ENCODE data around the gene CENPE. TPM values are rescaled to one million over a fixed set of nuclear protein-coding genes. Genes with fewer than 3 reads are reported as not detected.
A peak's percentile ranks its signal among the peaks of the same experiment; 100 is the strongest.

The CENPE gene
- total and polyA plus RNA-seq, 8 donors, result 0.04 to 2.7 (median 0.39) TPM

GRCh38 chr4:103099691-103100392 is 98.3 kb downstream of the CENPE start, which contains the start of gene BDH2:
BDH2 (minus strand) TSS chr4:103099834; CDS start chr4:103096254, 3,580 bp downstream.
- intact Hi-C loops (cut with DNase I), result loop anchor here in 2 of 3 donors (10.0 kb wide), 2 partner anchors 645 to 655 kb away; no protein-coding TSS in a partner anchor
- Histone ChIP-seq H3K4me3 (peak within 1 kb of the TSS; percentile 4 to 44 (median 32)), H3K9me3 (no peaks in the 10 kb centered on the region), H3K27ac (peak within 1 kb of the TSS in 3 of 4 donors; percentile 11 to 62 (median 51)), H3K36me3 (no peaks in the 10 kb centered on the region), H3K4me1 (peaks cover 5 to 19% (median 7%) of the 10 kb centered on the region in 3 donors), H3K27me3 (no peaks in the 10 kb centered on the region)
- FAIRE-seq (peak; percentile 98), DNase-seq (peak in 3 of 6 donors; percentile 56 to 70 (median 57)), ATAC-seq (peak; percentile 96 to 99 (median 98))
- WGBS, 2 donors, result 9 to 10% methylated on average over 11 of the region's 11 CpGs
- TF ChIP-seq, protein P1, sequence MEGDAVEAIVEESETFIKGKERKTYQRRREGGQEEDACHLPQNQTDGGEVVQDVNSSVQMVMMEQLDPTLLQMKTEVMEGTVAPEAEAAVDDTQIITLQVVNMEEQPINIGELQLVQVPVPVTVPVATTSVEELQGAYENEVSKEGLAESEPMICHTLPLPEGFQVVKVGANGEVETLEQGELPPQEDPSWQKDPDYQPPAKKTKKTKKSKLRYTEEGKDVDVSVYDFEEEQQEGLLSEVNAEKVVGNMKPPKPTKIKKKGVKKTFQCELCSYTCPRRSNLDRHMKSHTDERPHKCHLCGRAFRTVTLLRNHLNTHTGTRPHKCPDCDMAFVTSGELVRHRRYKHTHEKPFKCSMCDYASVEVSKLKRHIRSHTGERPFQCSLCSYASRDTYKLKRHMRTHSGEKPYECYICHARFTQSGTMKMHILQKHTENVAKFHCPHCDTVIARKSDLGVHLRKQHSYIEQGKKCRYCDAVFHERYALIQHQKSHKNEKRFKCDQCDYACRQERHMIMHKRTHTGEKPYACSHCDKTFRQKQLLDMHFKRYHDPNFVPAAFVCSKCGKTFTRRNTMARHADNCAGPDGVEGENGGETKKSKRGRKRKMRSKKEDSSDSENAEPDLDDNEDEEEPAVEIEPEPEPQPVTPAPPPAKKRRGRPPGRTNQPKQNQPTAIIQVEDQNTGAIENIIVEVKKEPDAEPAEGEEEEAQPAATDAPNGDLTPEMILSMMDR (IDR thresholded peaks at IDR 0.05), result peak; percentile 56 to 69 (median 60)

DNA sequence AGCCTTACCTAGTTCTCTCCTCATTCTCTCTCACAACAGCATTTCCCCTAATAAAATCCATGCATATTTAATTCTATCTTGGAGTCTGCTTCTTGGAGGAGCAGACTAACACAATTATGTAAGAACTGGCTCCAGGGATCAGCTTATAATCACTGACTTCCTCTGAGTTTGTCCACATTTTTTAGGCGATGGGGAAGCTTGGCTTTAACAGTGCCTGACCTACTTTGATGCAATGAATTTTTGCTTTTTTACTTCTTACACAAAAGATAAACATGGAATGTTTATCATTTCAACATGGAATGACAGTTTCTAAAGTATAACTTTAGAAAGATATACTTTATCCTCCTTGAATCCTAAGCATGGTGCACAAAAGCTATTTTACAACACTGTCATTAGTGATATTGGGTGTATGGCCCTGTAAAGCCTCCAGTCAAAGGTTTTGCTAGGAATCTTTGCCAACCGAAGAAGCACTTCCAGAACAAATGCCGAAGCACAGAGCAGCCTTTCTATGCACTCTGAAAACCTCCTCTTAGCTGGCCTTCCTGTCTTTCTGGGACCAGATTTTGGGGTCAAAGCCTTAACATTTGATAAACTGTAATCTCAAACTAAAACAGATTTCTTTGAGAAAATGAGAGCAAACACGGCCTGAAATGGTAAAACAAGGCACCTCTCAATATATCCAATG is 99.2 kb downstream of the CENPE start:
- intact Hi-C loops (cut with DNase I), result no loop called here
- H3K27ac ChIP-seq, result peak overlapping the region in 3 of 4 donors; percentile 11 to 62 (median 51)
- WGBS, 2 donors, result 17 to 19% methylated on average over 4 of the region's 4 CpGs
- no peaks in the 10 kb centered on the region for H3K36me3 ChIP-seq
- no peaks in the 10 kb centered on the region for H3K9me3 ChIP-seq
- DNase-seq (no peak), FAIRE-seq (no peak), ATAC-seq (peak in 2 of 4 donors; percentile 28 to 33)
- H3K27me3 ChIP-seq, result no peaks in the 10 kb centered on the region
- H3K4me1 ChIP-seq, result peaks cover 5 to 19% (median 7%) of the 10 kb centered on the region in 3 donors
- TF ChIP-seq, protein P1 (IDR thresholded peaks at IDR 0.05), result no peak
- H3K4me3 ChIP-seq, result peak overlapping the region in 3 of 4 donors; percentile 23 to 44 (median 42)

GRCh38 chr4:103098341-103098740 is 99.8 kb downstream of the CENPE start:
- Histone ChIP-seq H3K27me3 (no peaks in the 10 kb centered on the region), H3K9me3 (no peaks in the 10 kb centered on the region), H3K27ac (no peak overlapping the region), H3K4me1 (peaks cover 5 to 19% (median 7%) of the 10 kb centered on the region in 3 donors), H3K4me3 (peak overlapping the region in 1 of 4 donors; percentile 44), H3K36me3 (no peaks in the 10 kb centered on the region)
- FAIRE-seq (no peak), DNase-seq (peak in 1 of 6 donors; percentile 30), ATAC-seq (no peak)
- TF ChIP-seq, protein P1 (IDR thresholded peaks at IDR 0.05), result no peak
- intact Hi-C loops (cut with DNase I), result no loop called here
- WGBS, 2 donors, result 83 to 84% methylated on average over 10 of the region's 10 CpGs

DNA sequence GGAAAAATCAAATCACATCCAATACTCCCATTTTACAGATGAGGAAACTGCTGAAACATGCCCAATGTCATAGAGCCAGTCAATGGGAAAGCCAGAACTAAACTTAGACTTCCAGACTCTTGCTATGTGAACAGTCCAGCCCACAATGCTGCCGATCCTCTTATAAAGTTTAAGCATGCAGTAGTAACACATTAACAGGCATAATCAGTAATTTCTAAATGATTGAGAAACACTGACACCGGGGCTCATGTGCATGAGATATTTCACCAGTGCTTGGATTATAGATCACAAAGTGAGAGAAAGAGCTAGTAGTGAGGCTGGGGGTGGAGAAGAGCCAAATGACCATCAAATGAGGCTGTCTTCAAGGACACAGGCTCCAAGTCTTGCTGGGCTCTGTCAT is 101.0 kb downstream of the CENPE start:
- intact Hi-C loops (cut with DNase I), result no loop called here
- Histone ChIP-seq H3K27me3 (no peaks in the 10 kb centered on the region), H3K4me3 (no peak overlapping the region), H3K9me3 (no peaks in the 10 kb centered on the region), H3K4me1 (peaks cover 5 to 19% (median 7%) of the 10 kb centered on the region in 3 donors), H3K27ac (no peak overlapping the region), H3K36me3 (no peaks in the 10 kb centered on the region)
- ATAC-seq, result peak in 2 of 4 donors; percentile 33 to 35
- TF ChIP-seq, protein P1 (IDR thresholded peaks at IDR 0.05), result no peak
- no peak for FAIRE-seq
- DNase-seq, result no peak
- WGBS, 2 donors, result 17 to 20% methylated on average over 2 of the region's 2 CpGs
